Choroid plexus epithelial cell (primary cell): ENCODE results near the gene OPCML.

ENCODE experiments used
- DNase-seq: peaks from one replicate; pipeline ENCODE4 v3.0.0-alpha.2; 2010; ENCODE audit warnings: low read depth
- H3K4me3 ChIP-seq: 2 replicates; pipeline ENCODE4 v1.5.1; 2011; ENCODE audit warnings: low read depth, mild to moderate bottlenecking, control low read depth, low read length, moderate library complexity
- CTCF ChIP-seq: conservative IDR thresholded peaks from 2 replicates; pipeline ENCODE4 v1.5.1; 2011; ENCODE audit warnings: low read depth, mild to moderate bottlenecking, control low read depth, inconsistent platforms, low read length, moderate library complexity

Gene OPCML

GRCh38 chr11:132531921-132532320 lies 1000.4 kb downstream of the OPCML start:
- H3K4me3 ChIP-seq = no peak overlapping the region
- no peak for DNase-seq
- no peak for TF ChIP-seq CTCF

GRCh38 chr11:132528181-132528580 lies 1004.1 kb downstream of the OPCML start:
- no peak for TF ChIP-seq CTCF

GRCh38 chr11:132523929-132524328 lies 1008.4 kb downstream of the OPCML start:
- DNase-seq = no peak
- TF ChIP-seq CTCF = no peak
- H3K4me3 ChIP-seq = no peak overlapping the region

More at GRCh38 chr11:132528181-132528580, 1004.1 kb downstream of the OPCML start:
- no peak overlapping the region for H3K4me3 ChIP-seq
- DNase-seq = no peak

- no peak overlapping the region for H3K4me3 ChIP-seq
- TF ChIP-seq CTCF = no peak
- DNase-seq = no peak
These were observed 1012.1 kb downstream of the OPCML start for GRCh38 chr11:132520199-132520598.

- no peak overlapping the region for H3K4me3 ChIP-seq
- DNase-seq = no peak
- no peak for TF ChIP-seq CTCF
These were observed 1013.0 kb downstream of the OPCML start for GRCh38 chr11:132519241-132519815.

GRCh38 chr11:132504501-132505041 lies 1027.7 kb downstream of the OPCML start:
- H3K4me3 ChIP-seq = no peak overlapping the region
- TF ChIP-seq CTCF = no peak
- DNase-seq = no peak

- no peak for DNase-seq
- H3K4me3 ChIP-seq = no peak overlapping the region
- no peak for TF ChIP-seq CTCF
These were observed 1030.9 kb downstream of the OPCML start for GRCh38 chr11:132501356-132501755.
